ENCODE measurements around the gene GDPD4. TPM values are rescaled to one million over a fixed set of nuclear protein-coding genes. Genes with fewer than 3 reads are reported as not detected.

The GDPD4 gene
- total RNA-seq, 2 experiments from 2014 or later, result not detected

DNA sequence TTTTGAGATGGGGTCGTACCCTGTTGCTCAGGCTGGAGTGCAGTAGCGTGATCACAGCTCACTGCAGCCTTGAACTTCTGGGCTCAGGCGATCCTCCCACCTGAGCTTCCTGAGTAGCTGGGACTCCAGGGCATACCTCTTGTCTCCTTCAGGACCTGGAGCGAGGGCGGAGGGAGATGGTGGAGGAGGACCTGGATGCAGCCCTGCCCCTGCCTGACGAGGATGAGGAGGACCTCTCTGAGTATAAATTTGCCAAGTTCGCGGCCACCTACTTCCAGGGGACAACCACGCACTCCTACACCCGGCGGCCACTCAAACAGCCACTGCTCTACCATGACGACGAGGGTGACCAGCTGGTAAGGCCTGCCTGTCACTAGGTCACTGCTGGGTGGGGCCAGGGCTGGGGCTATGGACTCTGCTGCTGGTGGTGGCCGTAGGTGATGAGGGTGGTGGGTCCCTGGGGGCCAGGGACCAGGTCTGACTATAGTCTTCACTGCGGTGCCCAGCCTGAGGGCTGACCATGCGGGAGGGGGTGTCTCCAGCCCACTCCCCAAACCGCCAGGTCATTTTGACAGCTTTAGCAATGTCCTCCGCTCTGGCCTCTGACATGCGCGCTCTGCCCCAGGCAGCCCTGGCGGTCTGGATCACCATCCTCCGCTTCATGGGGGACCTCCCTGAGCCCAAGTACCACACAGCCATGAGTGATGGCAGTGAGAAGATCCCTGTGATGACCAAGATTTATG is 119.5 kb downstream of the GDPD4 start:
- TF ChIP-seq, protein P1, sequence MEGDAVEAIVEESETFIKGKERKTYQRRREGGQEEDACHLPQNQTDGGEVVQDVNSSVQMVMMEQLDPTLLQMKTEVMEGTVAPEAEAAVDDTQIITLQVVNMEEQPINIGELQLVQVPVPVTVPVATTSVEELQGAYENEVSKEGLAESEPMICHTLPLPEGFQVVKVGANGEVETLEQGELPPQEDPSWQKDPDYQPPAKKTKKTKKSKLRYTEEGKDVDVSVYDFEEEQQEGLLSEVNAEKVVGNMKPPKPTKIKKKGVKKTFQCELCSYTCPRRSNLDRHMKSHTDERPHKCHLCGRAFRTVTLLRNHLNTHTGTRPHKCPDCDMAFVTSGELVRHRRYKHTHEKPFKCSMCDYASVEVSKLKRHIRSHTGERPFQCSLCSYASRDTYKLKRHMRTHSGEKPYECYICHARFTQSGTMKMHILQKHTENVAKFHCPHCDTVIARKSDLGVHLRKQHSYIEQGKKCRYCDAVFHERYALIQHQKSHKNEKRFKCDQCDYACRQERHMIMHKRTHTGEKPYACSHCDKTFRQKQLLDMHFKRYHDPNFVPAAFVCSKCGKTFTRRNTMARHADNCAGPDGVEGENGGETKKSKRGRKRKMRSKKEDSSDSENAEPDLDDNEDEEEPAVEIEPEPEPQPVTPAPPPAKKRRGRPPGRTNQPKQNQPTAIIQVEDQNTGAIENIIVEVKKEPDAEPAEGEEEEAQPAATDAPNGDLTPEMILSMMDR (IDR thresholded peaks at IDR 0.05), result no peak
- Mint-ChIP-seq H3K27me3 (no peaks in the 10 kb centered on the region), H3K4me1 (ENCODE audit: low read depth) (no peaks in the 10 kb centered on the region), H3K9me3 (no peaks in the 10 kb centered on the region), H3K4me3 (no peak overlapping the region), H3K36me3 (ENCODE audit: low read depth) (no peaks in the 10 kb centered on the region), H3K27ac (no peak overlapping the region)
- CTCF ChIA-PET, result interaction anchor here (1.3 to 3.8 kb wide), 2 partner anchors 55 to 91 kb away, joined by 3 to 22 read pairs; partner anchors contain the start of gene MYO7A
- POLR2A ChIA-PET, result no interaction called here
- ATAC-seq (no peak), DNase-seq (no peak)
- intact Hi-C loops (cut with micrococcal nuclease), result no loop called here

DNA sequence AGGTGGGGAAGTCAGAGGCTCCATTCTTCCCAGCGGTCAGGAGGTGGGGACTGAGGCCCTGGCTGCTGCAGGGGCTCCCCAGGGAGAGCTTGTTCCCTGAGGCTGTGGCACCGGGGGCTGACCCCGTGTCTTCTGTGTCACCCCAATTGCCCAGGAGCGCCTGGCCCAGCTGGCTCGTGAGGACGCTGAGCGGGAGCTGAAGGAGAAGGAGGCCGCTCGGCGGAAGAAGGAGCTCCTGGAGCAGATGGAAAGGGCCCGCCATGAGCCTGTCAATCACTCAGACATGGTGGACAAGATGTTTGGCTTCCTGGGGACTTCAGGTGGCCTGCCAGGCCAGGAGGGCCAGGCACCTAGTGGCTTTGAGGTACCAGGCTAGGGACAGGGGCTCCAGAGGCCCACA is 120.3 kb downstream of the GDPD4 start:
- no peaks in the 10 kb centered on the region for H3K9me3 Mint-ChIP-seq
- ATAC-seq, result no peak
- intact Hi-C loops (cut with micrococcal nuclease), result no loop called here
- no peak overlapping the region for H3K4me3 Mint-ChIP-seq
- H3K27me3 Mint-ChIP-seq, result no peaks in the 10 kb centered on the region
- ChIA-PET POLR2A (no interaction called here), CTCF (interaction anchor here (1.3 to 3.8 kb wide), 2 partner anchors 54 to 90 kb away, joined by 3 to 22 read pairs; partner anchors contain the start of gene MYO7A)
- no peak for DNase-seq
- no peak overlapping the region for H3K27ac Mint-ChIP-seq
- no peaks in the 10 kb centered on the region for H3K36me3 Mint-ChIP-seq (ENCODE audit: low read depth)
- no peaks in the 10 kb centered on the region for H3K4me1 Mint-ChIP-seq (ENCODE audit: low read depth)
- TF ChIP-seq, protein P1 (IDR thresholded peaks at IDR 0.05), result no peak

DNA sequence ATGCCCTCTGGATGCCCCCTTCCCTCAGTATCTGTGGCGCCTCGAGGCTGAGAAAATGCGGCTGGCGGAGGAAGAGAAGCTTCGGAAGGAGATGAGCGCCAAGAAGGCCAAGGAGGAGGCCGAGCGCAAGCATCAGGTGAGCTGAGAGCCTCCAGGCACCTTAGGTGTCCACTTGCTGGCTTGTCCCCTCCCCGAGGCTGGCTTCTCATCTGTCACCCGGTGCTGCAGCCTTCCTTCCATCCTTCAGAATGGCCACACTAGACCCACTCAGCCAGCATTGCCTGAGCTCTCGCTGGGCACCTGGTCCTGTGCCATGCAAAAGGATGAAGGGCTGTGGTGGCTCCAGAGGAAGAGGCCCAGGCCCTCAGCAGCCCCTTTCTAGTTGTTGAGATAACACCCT is 121.1 kb downstream of the GDPD4 start:
- Mint-ChIP-seq H3K36me3 (ENCODE audit: low read depth) (no peaks in the 10 kb centered on the region), H3K27ac (no peak overlapping the region), H3K4me1 (ENCODE audit: low read depth) (no peaks in the 10 kb centered on the region), H3K4me3 (no peak overlapping the region), H3K9me3 (no peaks in the 10 kb centered on the region), H3K27me3 (no peaks in the 10 kb centered on the region)
- intact Hi-C loops (cut with micrococcal nuclease), result no loop called here
- no peak for DNase-seq
- no peak for ATAC-seq
- POLR2A ChIA-PET, result no interaction called here
- CTCF ChIA-PET, result interaction anchor here (1.0 to 3.8 kb wide), 2 partner anchors 53 to 367 kb away, joined by 3 to 22 read pairs; partner anchors contain the start of gene MYO7A
- TF ChIP-seq, protein P1 (IDR thresholded peaks at IDR 0.05), result no peak

DNA sequence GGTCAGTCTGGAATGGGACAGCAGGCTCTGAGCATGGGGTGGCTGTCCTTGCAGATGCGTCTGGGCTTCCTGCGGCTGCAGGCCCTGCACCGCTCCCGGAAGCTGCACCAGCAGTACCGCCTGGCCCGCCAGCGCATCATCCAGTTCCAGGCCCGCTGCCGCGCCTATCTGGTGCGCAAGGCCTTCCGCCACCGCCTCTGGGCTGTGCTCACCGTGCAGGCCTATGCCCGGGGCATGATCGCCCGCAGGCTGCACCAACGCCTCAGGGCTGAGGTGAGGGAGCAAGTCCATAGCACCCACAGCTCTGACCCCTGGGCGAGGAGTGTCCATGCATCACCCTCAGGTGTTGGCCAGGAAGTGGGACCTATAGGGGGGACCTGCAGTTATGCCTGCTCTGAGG is 121.8 kb downstream of the GDPD4 start:
- Mint-ChIP-seq H3K36me3 (ENCODE audit: low read depth) (no peaks in the 10 kb centered on the region), H3K4me1 (ENCODE audit: low read depth) (no peaks in the 10 kb centered on the region), H3K27me3 (no peaks in the 10 kb centered on the region), H3K27ac (no peak overlapping the region), H3K9me3 (no peaks in the 10 kb centered on the region), H3K4me3 (no peak overlapping the region)
- TF ChIP-seq, protein P1 (IDR thresholded peaks at IDR 0.05), result no peak
- ATAC-seq, result no peak
- CTCF ChIA-PET, result interaction anchor here (1.3 to 3.8 kb wide), 2 partner anchors 8 to 52 kb away, joined by 5 to 22 read pairs; partner anchors contain the start of gene MYO7A
- POLR2A ChIA-PET, result no interaction called here
- DNase-seq, result no peak
- intact Hi-C loops (cut with micrococcal nuclease), result no loop called here

DNA sequence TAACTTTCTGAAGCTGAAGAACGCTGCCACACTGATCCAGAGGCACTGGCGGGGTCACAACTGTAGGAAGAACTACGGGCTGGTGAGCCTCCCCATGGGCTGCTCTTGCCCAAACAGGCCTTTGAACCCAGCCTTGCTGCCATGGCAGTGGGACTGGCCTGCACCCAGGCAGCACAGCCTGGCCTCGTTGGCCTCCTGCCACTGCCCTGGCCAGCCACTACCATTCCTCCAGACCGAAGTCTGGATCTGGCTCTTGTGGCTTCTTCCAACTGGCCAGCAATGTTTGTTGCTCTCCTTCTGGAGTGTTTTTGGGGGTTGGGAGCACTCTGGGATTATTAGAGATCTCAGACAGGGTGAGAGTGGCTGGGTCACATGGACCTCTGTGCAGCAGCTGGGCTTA is 122.4 kb downstream of the GDPD4 start:
- Mint-ChIP-seq H3K36me3 (ENCODE audit: low read depth) (no peaks in the 10 kb centered on the region), H3K27me3 (no peaks in the 10 kb centered on the region), H3K4me3 (no peak overlapping the region), H3K9me3 (no peaks in the 10 kb centered on the region), H3K4me1 (ENCODE audit: low read depth) (no peaks in the 10 kb centered on the region), H3K27ac (no peak overlapping the region)
- ChIA-PET POLR2A (no interaction called here), CTCF (interaction anchor here (1.3 to 3.8 kb wide), 2 partner anchors 9 to 52 kb away, joined by 5 to 22 read pairs; partner anchors contain the start of gene MYO7A)
- ATAC-seq, result no peak
- DNase-seq, result no peak
- TF ChIP-seq, protein P1 (IDR thresholded peaks at IDR 0.05), result no peak
- intact Hi-C loops (cut with micrococcal nuclease), result no loop called here
